DOHH2 (cell line): ENCODE data around the gene PKIG.

Experiments used
- H3F3A ChIP-seq: fragments of 200-600 bp; sonication (generic), shearing (Covaris generic); 2 replicates; pipeline ENCODE4 v1.6.0; 2016; ENCODE audit warnings: antibody characterized with exemption, mild to moderate bottlenecking; ENCODE audit not compliant: control insufficient read depth, insufficient read depth
- H3K27ac ChIP-seq: fragments of 200-600 bp; sonication (generic); 2 replicates; pipeline ENCODE4 v1.5.1; 2014; ENCODE audit warnings: low read depth, mild to moderate bottlenecking, low read length, moderate library complexity
- H3K27me3 ChIP-seq: fragments of 200-600 bp; sonication (generic); 2 replicates; pipeline ENCODE4 v1.6.1; 2014; ENCODE audit warnings: mild to moderate bottlenecking, low read length, mixed read lengths; ENCODE audit not compliant: control insufficient read depth
- H3K36me3 ChIP-seq: fragments of 200-600 bp; sonication (generic); 2 replicates; pipeline ENCODE4 v1.6.1; 2014; ENCODE audit warnings: mild to moderate bottlenecking, low read length, moderate library complexity, mixed read lengths; ENCODE audit not compliant: control insufficient read depth
- H3K4me1 ChIP-seq: fragments of 200-600 bp; sonication (generic); 2 replicates; pipeline ENCODE4 v1.6.1; 2014; ENCODE audit warnings: mild to moderate bottlenecking, low read length, mixed read lengths; ENCODE audit not compliant: control insufficient read depth
- H3K4me2 ChIP-seq: fragments of 200-600 bp; sonication (generic); 2 replicates; pipeline ENCODE4 v1.6.0; 2014; ENCODE audit warnings: mild to moderate bottlenecking, low read length, moderate library complexity
- H3K4me3 ChIP-seq: fragments of 200-600 bp; sonication (generic); 2 replicates; pipeline ENCODE4 v1.5.1; 2014; ENCODE audit warnings: mild to moderate bottlenecking, low read length, mixed read lengths
- H3K79me2 ChIP-seq: fragments of 200-600 bp; sonication (generic); 2 replicates; pipeline ENCODE4 v1.6.1; 2014; ENCODE audit warnings: mild to moderate bottlenecking, low read length, mixed read lengths; ENCODE audit not compliant: control insufficient read depth
- H3K9me2 ChIP-seq: fragments of 200-600 bp; sonication (generic); replicated peaks from 2 replicates; pipeline ENCODE4 v1.6.1; 2014; ENCODE audit warnings: mild to moderate bottlenecking, low read length, mixed read lengths; ENCODE audit not compliant: control insufficient read depth
- H3K9me3 ChIP-seq: fragments of 200-600 bp; sonication (generic); 2 replicates; pipeline ENCODE4 v1.6.1; 2014; ENCODE audit warnings: antibody characterized with exemption, low read length, mixed read lengths; ENCODE audit not compliant: control insufficient read depth, insufficient read depth
- H4K20me1 ChIP-seq: fragments of 200-600 bp; sonication (generic); 2 replicates; pipeline ENCODE4 v1.6.0; 2014; ENCODE audit warnings: low read depth, mild to moderate bottlenecking, antibody characterized with exemption, low read length, moderate library complexity; ENCODE audit not compliant: control insufficient read depth, insufficient read depth
- EZH2phosphoT487 ChIP-seq: fragments of 200-600 bp; sonication (generic); IDR thresholded peaks from 2 replicates; pipeline ENCODE4 v1.6.1; 2017; ENCODE audit warnings: borderline replicate concordance, mild to moderate bottlenecking, antibody characterized with exemption, low read length, moderate library complexity, mixed read lengths
- TF ChIP-seq, protein P1 (sequence below): fragments of 200-600 bp; sonication (generic); IDR thresholded peaks from one replicate; pipeline ENCODE4 v1.5.1; 2014; ENCODE audit warnings: antibody characterized with exemption, mild to moderate bottlenecking, low read depth, low read length; ENCODE audit not compliant: poor library complexity, severe bottlenecking

PKIG gene

DNA sequence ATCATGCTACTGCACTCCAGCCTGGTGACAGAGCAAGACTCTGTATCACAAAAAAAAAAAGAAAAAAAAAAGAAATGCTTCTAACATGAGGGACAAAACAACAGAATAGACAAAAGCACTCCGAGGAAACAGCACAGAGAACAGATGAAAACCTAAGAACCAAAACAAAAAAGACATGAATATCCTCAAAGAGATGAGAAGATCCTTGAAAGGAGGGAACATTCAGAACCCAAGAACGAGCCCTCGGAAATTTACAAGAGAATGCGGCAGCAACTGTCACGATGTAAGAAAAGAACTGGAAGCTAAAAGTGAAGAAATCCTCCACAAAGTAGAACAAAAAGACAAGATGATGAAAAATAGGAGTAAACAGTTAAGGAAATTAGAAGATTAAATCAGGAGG is 47.9 kb downstream of the PKIG start:
- no peaks in the 10 kb centered on the region for H3K27me3 ChIP-seq
- no peak overlapping the region for H3K4me3 ChIP-seq
- H3K9me3 ChIP-seq, result no peaks in the 10 kb centered on the region
- no peaks in the 10 kb centered on the region for H3K9me2 ChIP-seq
- no peak overlapping the region for H3K27ac ChIP-seq
- no peaks in the 10 kb centered on the region for H3F3A ChIP-seq
- H4K20me1 ChIP-seq, result no peaks in the 10 kb centered on the region
- H3K79me2 ChIP-seq, result no peaks in the 10 kb centered on the region
- peaks cover 7% of the 10 kb centered on the region for H3K4me1 ChIP-seq
- H3K36me3 ChIP-seq, result peaks cover 4% of the 10 kb centered on the region; the same call in 1 of the 2 replicates
- TF ChIP-seq, protein P1, sequence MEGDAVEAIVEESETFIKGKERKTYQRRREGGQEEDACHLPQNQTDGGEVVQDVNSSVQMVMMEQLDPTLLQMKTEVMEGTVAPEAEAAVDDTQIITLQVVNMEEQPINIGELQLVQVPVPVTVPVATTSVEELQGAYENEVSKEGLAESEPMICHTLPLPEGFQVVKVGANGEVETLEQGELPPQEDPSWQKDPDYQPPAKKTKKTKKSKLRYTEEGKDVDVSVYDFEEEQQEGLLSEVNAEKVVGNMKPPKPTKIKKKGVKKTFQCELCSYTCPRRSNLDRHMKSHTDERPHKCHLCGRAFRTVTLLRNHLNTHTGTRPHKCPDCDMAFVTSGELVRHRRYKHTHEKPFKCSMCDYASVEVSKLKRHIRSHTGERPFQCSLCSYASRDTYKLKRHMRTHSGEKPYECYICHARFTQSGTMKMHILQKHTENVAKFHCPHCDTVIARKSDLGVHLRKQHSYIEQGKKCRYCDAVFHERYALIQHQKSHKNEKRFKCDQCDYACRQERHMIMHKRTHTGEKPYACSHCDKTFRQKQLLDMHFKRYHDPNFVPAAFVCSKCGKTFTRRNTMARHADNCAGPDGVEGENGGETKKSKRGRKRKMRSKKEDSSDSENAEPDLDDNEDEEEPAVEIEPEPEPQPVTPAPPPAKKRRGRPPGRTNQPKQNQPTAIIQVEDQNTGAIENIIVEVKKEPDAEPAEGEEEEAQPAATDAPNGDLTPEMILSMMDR, result no peak
- no peak for TF ChIP-seq EZH2phosphoT487
- no peak overlapping the region for H3K4me2 ChIP-seq

DNA sequence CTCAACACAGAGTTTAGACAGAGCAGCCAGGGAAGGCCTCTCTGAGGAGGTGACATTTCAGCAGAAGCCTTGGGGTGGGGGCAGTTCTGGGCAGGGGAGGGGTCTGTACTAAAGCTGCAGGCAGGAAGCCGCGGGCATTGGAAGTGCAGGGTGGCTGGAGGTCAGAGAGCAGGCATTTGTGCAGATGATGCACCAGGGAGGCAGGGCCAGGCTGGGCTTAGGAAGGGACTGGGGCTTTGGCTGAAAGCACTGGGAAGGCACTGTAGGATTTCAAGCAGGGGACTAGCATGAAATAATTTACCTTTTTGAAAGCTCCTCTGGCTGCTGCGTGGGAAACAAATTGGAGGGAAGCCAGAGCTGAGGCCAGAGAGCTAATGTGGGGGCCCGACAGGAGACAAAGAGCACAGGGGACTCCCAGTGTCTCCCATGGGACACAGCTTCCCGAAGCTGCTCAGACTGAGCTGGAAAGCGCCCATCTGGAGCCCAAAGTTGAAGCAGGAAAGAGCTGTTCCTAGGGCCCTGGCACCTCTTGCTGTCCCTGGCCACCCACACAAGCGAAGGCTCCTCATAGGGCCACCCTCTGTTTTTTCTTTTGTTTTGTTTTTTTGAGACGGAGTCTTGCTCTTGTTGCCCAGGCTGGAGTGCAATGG is 49.8 kb downstream of the PKIG start:
- Histone ChIP-seq H3K9me3 (no peaks in the 10 kb centered on the region), H3K27me3 (no peaks in the 10 kb centered on the region), H3K79me2 (no peaks in the 10 kb centered on the region), H3K4me2 (no peak overlapping the region), H3K4me3 (no peak overlapping the region), H3F3A (no peaks in the 10 kb centered on the region), H3K36me3 (peaks cover 7% of the 10 kb centered on the region; the same call in 1 of the 2 replicates), H3K27ac (no peak overlapping the region), H3K4me1 (peaks cover 7% of the 10 kb centered on the region), H3K9me2 (no peaks in the 10 kb centered on the region), H4K20me1 (no peaks in the 10 kb centered on the region)
- no peak for TF ChIP-seq EZH2phosphoT487
- TF ChIP-seq, protein P1, result no peak

DNA sequence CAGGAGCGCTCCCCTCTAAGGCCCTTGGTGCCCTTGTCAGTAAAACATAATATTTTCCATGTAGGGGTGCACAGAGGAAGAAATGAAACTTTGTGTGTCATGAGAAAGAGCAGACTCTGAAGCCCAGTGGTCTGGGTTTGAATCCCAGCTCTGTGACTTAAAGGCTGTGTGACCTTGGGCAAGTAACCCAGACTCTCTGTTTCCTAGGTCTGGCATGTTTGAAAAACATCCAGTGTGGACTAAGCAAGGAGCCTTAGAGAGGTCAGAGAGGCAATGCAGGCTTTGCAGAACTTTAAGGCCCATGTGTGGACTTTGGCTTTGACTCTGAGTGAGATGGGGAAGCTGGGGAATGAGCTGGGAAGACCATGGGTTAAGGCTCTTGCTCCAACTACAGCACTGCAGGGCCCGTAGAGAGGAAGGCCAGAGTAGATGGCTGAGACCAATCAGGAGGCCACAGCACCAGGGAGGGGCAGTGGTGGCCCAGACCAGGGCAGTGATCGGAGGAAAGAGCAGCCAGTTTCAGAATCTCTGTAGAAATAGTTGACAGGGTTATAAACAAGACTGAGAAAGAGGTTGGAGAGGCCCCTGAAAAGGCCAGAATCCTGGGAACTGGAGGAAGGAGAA is 50.9 kb downstream of the PKIG start:
- TF ChIP-seq, protein P1, result no peak
- TF ChIP-seq EZH2phosphoT487, result no peak
- Histone ChIP-seq H4K20me1 (no peaks in the 10 kb centered on the region), H3K4me2 (no peak overlapping the region), H3K4me1 (peaks cover 7% of the 10 kb centered on the region), H3F3A (no peaks in the 10 kb centered on the region), H3K27ac (no peak overlapping the region), H3K79me2 (no peaks in the 10 kb centered on the region), H3K27me3 (no peaks in the 10 kb centered on the region), H3K9me2 (no peaks in the 10 kb centered on the region), H3K9me3 (no peaks in the 10 kb centered on the region), H3K36me3 (peaks cover 7% of the 10 kb centered on the region; the same call in 1 of the 2 replicates), H3K4me3 (no peak overlapping the region)
